CD1c-positive myeloid dendritic cell (primary cell): ENCODE results near the gene DTWD1.
A peak's percentile ranks its signal among the peaks of the same experiment; 100 is the strongest.
"Not testable (repeated sequence)": the region's sequence is repeated elsewhere in the genome, so short reads cannot be mapped to it uniquely, and the experiment has no call there.

Experiments used
- DNase-seq: peaks from one replicate; pipeline ENCODE4 v3.0.0-alpha.2; 2016; ENCODE audit errors: extremely low spot score

The DTWD1 gene

GRCh38 chr15:49645941-49646340 is 25.1 kb downstream of the DTWD1 start:
- no peak for DNase-seq

GRCh38 chr15:49646891-49647290 is 26.0 kb downstream of the DTWD1 start:
- DNase-seq: no peak

- no peak for DNase-seq
These were observed 29.1 kb downstream of the DTWD1 start for GRCh38 chr15:49649987-49650386.

DNA sequence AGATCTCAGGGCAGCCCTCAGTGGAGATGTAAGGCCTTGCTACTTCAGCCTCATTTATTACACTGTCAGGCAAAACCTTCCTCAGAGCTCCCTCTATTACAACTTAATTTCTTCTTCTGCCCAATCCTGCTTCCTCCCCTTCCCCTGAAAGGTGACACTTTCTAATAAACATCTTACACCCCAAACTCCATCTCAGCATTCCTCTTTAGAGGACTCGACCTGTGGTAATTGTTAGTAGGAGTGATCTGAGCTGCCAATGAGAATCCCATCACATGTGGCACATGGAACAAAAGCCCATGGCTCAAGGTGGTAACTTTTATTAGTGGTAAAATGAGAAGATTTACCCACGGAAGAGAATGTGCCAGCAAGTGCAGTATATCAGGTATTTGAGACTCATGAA is 29.8 kb downstream of the DTWD1 start:
- DNase-seq: no peak

DNA sequence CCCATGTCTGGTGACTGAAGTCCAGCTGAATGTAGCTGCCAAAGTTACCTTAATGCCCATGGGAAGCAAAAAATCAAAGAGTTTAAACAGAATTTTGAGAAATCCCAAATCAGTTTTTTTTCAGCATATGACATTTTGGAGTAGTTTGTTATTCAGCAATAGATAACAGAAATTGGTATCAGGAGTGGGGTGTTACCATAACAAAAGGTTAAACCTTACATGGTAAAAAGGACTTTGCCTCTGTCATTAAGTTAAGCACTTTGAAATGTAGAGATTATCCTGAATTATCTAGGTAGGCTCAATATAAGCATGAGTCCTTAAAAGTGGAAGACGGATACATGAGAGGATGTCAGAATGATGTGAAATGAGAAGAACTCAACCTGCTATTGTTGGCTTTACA is 32.1 kb downstream of the DTWD1 start:
- no peak for DNase-seq

GRCh38 chr15:49656734-49657133 is 35.9 kb downstream of the DTWD1 start:
- DNase-seq: no peak

DNA sequence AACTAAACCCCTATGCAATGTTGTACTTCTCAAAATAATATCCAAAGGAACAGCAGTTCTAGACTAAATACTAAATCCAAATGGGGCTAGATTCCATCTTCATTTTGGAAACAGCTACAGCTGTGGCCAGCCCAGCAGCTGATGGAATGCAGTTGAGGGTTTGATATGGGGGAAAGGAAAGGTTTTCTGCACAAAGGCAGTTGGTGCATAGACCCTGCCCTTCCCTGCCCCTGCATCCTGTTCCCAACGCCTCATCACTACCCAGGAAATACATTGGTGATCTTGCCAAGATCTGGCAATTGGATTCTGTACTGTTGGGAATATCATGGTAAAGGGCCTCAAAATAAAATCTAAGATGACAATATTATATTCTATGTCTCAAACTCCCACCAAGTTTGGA is 43.9 kb downstream of the DTWD1 start:
- no peak for DNase-seq

GRCh38 chr15:49666486-49666885 is 45.6 kb downstream of the DTWD1 start:
- DNase-seq: peak; percentile 16

DNA sequence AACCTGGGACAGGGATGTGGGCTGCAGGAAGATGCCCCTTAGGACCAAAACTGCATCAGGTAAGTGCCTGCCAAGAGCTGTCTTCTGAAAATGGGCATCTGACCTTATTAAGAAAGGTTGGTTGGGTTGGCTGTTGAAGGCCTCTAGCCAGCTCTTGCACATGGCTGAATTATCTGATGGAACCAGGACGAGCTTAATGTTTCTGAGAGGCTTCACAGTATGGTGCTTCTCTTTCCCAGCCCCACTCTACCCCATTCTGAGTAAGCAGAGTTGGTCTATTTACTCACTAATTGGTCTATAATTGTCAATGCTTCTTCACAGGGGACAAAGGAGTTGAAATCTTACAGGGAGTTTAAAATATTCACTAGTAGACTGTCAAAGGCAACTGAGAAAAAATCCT is 48.4 kb downstream of the DTWD1 start:
- DNase-seq: no peak

DNA sequence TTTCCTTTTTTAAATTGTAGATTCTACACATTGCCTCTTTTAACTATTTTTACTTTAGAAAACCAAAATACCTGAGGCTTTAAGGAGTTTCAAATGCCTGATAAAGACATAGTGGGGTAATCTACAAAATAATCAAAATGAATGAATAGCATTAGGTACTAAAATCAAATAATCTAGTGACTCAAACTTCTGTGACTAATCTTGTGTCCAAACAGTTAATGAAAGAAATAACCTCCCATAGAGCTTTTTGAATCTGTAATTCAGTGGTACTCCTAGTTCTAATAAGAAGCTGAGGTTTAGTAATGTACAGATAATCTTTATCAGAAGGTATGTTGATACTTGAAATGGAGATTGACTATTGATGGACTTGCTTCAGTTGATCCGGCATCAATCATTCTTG is 53.0 kb downstream of the DTWD1 start:
- no peak for DNase-seq

- no peak for DNase-seq
These were observed 53.5 kb downstream of the DTWD1 start for GRCh38 chr15:49674370-49674769.

DNA sequence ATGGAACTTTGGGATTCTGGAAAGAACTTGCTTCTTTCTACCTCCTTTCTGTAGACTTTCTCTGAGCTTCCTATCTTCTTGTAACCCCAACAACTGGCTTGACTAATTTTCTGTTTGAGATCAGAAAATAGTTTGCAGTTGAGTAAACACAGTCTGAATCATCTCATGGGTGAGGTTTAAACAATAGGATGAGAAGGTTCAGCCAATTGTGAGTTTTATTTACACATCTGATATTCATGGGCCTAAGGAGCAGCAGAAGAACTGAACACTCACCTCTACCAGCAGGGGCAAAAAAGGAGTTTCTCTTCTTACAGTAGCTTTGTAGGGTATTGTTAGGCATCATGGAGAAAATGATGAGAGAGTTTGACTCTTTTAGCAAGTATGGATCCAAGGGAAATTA is 54.2 kb downstream of the DTWD1 start:
- DNase-seq: no peak

GRCh38 chr15:49678655-49679054 is 57.8 kb downstream of the DTWD1 start:
- no peak for DNase-seq

DNA sequence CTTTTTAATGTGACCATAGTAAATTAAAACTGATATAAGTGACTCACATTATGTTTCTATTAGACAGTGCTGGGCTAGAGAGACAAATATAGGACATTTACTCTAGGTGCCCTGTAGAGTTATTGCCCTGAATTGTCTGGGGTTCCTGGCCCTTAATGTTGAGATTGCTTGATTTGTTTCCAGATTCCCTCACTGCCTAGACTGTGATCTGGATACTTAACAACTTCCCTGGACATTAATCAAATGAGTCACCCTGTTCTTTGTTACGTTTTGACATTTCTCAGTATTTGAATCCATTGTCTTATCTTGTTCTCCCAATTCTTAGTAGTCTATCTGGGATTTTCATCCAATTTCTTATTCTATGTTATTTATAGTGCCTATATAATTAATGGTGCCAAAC is 65.8 kb downstream of the DTWD1 start:
- no peak for DNase-seq

DNA sequence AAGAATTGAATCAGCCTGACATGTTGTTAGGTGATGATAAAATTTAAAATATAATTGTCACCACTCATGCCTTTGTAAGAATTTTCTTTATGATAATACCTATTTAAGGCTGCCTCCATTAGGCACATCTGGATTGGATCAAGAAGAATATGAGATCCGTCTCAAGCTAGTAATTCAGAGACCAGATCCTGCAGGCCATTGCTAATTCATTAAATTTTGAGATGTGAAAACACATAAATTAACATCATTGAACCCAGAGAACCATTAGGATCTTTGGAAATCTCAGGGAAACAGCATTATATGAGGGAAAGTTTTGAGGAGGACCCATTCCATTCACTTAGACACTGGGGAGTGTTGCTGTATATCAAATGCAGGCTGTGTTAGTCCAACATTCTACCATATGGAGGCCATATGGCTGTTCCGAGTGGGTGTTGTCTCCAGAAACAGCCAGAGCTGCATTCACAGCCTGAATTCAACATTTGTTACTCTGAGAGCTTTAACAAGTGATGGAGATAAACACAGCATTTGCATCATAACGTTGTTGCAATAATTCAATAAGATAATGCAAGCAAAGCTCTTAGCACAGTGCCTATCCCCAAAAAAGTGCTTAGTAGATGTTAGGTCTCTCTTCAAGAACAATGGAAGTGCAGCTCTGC is 67.4 kb downstream of the DTWD1 start:
- no peak for DNase-seq

DNA sequence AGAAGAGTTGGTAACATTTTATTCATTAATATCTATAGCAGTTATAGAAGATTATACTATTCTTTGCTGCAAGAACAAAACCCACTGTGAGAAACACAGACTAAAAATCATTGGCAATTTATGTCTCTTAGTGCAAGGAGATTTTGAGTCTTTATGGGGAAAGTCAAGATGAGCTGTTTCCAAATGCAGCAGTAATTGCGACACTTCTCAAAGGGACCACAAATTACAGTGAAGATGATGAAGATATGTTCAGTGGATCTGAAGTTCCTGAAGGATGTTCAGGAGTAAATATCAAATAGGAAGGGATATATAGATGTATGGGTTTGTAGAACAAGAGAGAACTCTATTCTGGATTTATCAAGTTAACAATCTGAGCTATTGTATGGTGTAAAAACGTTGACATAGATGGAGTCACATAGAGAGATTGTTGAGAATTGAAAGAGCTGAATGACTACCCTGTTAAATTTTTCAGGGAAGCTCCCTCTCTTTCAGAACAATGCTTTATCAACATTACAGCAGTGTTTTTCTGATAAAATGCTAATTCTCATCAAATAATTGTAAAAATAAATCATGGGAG is 71.8 kb downstream of the DTWD1 start:
- DNase-seq: no peak

DNA sequence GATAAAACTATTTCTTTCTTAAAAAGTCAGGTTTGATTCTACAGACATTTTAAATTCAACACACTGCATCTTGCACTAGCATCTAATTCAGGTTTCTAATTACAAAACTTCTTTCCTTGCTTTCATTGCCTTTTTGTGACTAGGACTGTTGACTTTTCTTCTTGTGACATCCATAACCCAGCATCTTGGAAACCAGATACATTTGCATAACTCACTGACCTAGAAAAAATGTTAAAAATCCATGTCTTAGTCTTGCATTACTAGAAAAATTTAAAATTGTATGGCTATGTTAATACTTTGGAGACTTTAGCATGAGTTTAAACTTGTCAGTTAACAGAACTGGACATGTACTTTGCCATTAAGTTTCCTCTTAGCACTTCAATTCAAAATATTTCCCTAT is 72.7 kb downstream of the DTWD1 start:
- no peak for DNase-seq

DNA sequence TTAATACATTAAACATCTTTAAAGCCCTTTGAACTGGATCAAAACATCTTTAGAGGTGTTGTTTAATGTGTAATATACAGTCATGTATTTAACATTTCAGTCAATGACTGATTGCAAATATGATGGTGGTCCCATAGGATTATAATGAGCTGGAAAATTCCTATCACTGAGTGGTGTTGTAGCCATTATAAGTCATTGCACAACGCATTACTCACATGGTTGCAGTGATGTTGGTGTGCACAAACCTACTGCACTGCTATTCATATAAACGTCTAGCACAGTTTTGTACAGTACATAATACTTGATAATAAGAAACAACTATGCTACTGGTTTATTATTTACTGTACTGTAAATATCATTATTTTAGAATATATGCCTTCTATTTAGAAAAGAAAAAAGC is 75.6 kb downstream of the DTWD1 start:
- no peak for DNase-seq

DNA sequence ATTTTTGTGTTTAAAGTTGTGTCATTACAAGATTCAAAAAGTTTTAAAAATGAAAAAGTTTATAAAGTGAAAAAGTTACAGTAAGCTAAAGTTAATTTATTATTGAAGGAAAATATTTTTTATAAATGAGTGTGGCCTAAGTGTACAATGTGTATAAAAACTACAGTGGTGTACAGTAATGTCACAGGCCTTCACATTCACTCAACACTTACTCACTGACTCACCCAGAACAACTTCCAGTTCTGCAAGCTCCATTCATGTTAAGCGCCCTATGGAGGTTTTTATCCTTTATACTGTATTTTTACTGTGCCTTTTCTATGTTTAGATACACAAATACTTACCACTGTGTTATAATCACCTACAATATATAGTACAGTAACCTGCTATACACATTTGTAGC is 76.3 kb downstream of the DTWD1 start:
- DNase-seq: no peak

- not testable (repeated sequence) for DNase-seq
These were observed 82.1 kb downstream of the DTWD1 start for GRCh38 chr15:49702982-49703381.
